Measurements from ENCODE around the gene CABLES2.

CABLES2 gene

DNA sequence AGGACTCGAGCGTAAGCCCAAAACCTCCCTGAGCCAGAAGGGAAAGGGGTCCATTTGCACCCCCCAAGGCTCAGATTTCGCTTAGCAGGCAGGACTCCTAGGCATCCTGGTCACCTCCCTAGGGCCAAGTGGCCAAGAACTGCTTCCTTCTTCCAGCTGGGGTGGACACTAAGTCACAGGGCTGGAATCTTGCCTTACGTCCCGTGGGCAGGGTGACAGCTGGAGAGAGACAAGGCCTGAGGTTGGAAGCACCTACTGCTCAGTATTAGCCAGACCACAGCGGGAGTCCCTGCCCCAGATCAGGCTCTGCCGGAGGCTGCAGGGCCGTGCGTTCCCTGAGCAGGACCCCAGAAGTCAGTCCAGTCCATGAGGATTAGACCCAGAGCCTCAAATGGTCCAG, 59.6 kb downstream of the CABLES2 start:
- no peak overlapping the region for H3K9ac ChIP-seq (ENCODE audit: low read depth, low read length)
- no peaks in the 10 kb centered on the region for H3K27me3 ChIP-seq (ENCODE audit: control insufficient read depth, insufficient read depth, low read length)
- H3K27ac ChIP-seq (ENCODE audit: low read depth, low read length) = no peak overlapping the region
- H3K4me1 ChIP-seq (ENCODE audit: control insufficient read depth, insufficient read depth, low read length) = no peaks in the 10 kb centered on the region
- H3K9me3 ChIP-seq (ENCODE audit: control insufficient read depth, insufficient read depth, low read length) = peaks cover 5% of the 10 kb centered on the region
- peaks cover 92% of the 10 kb centered on the region for H3K36me3 ChIP-seq (ENCODE audit: control insufficient read depth, insufficient read depth, low read length)
- no peak overlapping the region for H3K4me3 ChIP-seq (ENCODE audit: low read depth, low read length)

DNA sequence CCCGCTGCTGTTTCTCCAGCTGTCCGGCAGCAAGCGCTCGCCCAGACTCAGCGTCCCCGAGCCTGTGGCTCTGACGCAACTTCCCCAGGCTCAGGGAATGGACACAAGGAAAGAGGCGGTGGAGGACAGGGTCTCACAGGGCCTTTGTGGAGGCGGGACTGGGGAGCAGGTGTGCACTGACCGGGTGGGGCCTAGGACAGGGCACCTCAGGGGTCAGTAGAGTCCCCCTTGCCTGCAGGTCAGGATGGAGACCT, 60.0 kb downstream of the CABLES2 start:
- Histone ChIP-seq H3K9ac (ENCODE audit: low read depth, low read length) (no peak overlapping the region), H3K9me3 (ENCODE audit: control insufficient read depth, insufficient read depth, low read length) (peaks cover 5% of the 10 kb centered on the region), H3K27ac (ENCODE audit: low read depth, low read length) (no peak overlapping the region), H3K4me3 (ENCODE audit: low read depth, low read length) (no peak overlapping the region), H3K36me3 (ENCODE audit: control insufficient read depth, insufficient read depth, low read length) (peaks cover 91% of the 10 kb centered on the region), H3K27me3 (ENCODE audit: control insufficient read depth, insufficient read depth, low read length) (no peaks in the 10 kb centered on the region), H3K4me1 (ENCODE audit: control insufficient read depth, insufficient read depth, low read length) (no peaks in the 10 kb centered on the region)

DNA sequence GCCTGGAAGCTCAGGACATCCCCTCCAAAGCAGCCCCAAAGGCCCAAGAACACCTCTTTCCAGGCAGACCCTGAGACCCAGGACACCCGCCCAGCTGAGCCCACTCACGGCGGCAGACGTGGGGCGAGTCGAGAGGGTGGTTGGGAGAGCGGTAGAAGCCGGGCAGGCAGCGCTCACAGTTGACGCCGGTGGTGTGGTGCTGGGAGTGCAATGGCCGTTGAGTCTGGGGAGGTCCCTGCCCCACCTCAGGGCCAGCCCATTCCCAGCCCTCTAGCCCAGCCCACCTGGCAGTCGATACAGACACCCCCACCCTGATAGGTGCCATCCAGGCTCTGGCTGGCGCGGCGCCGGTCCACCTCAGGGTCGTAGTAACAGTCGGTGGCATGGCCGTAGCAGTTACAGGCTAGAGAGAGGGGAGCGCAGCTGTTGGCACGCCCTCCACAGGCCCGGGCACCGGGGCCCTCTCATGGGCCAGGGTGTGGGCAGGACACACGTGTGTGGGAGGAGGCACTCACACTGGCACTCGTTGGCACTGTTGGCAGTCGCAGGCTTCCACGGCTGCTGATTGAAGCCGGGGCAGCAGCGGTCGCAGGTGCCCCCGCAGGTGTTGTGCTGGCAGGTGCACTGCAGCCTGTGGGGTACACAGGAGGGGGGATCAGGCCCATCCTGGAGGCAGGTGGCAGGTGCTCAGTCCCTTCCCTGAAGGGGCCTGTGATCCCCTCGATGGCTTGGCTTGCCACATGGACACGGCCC, 60.5 kb downstream of the CABLES2 start:
- no peaks in the 10 kb centered on the region for H3K27me3 ChIP-seq (ENCODE audit: control insufficient read depth, insufficient read depth, low read length)
- H3K4me3 ChIP-seq (ENCODE audit: low read depth, low read length) = no peak overlapping the region
- peaks cover 90% of the 10 kb centered on the region for H3K36me3 ChIP-seq (ENCODE audit: control insufficient read depth, insufficient read depth, low read length)
- no peak overlapping the region for H3K9ac ChIP-seq (ENCODE audit: low read depth, low read length)
- H3K4me1 ChIP-seq (ENCODE audit: control insufficient read depth, insufficient read depth, low read length) = no peaks in the 10 kb centered on the region
- no peak overlapping the region for H3K27ac ChIP-seq (ENCODE audit: low read depth, low read length)
- H3K9me3 ChIP-seq (ENCODE audit: control insufficient read depth, insufficient read depth, low read length) = peaks cover 5% of the 10 kb centered on the region

DNA sequence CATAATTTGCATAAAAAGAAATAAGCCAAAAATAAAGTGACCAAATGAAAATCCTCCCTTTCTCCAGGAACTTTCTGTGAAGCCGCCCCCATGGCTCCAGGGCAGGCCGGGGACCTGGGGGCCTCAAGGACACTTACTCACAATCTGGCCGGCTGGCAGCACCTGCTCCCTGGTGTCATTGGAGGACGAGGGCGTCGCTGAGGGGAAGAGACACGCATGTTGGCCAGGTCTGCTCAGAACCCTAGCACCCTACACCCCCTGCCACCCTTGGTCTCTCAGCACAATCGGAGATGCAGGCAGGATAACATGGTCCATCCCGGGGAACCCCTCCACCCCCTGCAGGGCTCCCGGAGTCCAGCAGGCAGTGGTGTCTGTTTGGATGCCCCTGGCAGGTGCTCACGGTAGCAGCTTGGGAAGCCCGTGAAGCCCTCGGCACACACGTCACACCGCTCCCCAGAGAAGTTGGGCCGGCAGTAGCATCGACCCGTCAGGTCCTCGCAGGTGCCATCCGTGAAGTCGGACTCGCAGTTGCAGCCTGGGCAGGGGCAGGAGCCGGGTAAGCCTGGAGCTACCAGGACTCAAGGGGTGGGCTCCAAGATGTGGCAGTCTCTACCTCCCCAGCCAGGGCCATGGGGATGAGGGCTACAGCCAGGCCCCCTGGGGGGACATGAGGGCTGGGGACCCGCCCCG, 61.3 kb downstream of the CABLES2 start:
- H3K4me1 ChIP-seq (ENCODE audit: control insufficient read depth, insufficient read depth, low read length) = no peaks in the 10 kb centered on the region
- H3K27me3 ChIP-seq (ENCODE audit: control insufficient read depth, insufficient read depth, low read length) = no peaks in the 10 kb centered on the region
- no peak overlapping the region for H3K27ac ChIP-seq (ENCODE audit: low read depth, low read length)
- peaks cover 5% of the 10 kb centered on the region for H3K9me3 ChIP-seq (ENCODE audit: control insufficient read depth, insufficient read depth, low read length)
- H3K4me3 ChIP-seq (ENCODE audit: low read depth, low read length) = no peak overlapping the region
- H3K36me3 ChIP-seq (ENCODE audit: control insufficient read depth, insufficient read depth, low read length) = peaks cover 90% of the 10 kb centered on the region
- H3K9ac ChIP-seq (ENCODE audit: low read depth, low read length) = no peak overlapping the region

DNA sequence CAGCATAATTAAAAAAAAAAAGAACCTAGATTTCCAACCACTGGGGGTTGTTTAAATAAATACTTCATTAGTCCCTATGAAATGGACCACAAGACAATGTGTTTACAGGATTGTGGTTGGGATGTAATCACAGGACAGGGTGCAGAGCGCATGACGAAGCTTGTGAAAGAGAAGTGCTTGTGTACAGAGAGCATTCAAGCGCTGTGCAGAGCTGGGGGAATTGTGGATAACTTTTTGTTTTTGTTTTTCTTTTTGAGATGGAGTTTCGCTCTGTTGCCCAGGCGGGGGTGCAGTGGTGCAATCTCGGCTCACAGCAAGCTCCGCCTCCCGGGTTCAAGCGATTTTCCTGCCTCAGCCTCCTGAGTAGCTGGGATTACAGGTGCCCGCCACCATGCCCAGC, 62.3 kb downstream of the CABLES2 start:
- H3K4me1 ChIP-seq (ENCODE audit: control insufficient read depth, insufficient read depth, low read length) = no peaks in the 10 kb centered on the region
- H3K4me3 ChIP-seq (ENCODE audit: low read depth, low read length) = no peak overlapping the region
- H3K9me3 ChIP-seq (ENCODE audit: control insufficient read depth, insufficient read depth, low read length) = peaks cover 5% of the 10 kb centered on the region
- no peaks in the 10 kb centered on the region for H3K27me3 ChIP-seq (ENCODE audit: control insufficient read depth, insufficient read depth, low read length)
- no peak overlapping the region for H3K27ac ChIP-seq (ENCODE audit: low read depth, low read length)
- H3K9ac ChIP-seq (ENCODE audit: low read depth, low read length) = no peak overlapping the region
- peaks cover 88% of the 10 kb centered on the region for H3K36me3 ChIP-seq (ENCODE audit: control insufficient read depth, insufficient read depth, low read length)

DNA sequence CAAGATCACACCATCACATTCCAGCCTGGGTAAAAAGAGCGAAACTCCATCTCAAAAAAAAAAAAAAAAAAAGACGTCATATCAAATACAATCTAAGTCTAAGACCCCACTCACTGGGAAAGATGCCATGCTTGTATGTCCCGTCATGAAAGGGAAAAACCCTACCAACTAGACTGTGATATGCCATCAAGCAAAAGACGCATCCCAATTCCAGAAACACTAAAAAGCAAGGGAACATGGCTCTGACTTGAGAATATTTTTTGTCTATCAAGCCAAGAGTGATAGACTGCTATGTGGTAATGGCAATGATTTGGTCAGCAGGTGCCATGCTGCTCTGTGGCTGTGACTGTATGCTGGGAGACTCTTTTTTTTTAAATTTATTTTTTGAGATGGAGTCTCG, 63.0 kb downstream of the CABLES2 start:
- peaks cover 88% of the 10 kb centered on the region for H3K36me3 ChIP-seq (ENCODE audit: control insufficient read depth, insufficient read depth, low read length)
- no peaks in the 10 kb centered on the region for H3K27me3 ChIP-seq (ENCODE audit: control insufficient read depth, insufficient read depth, low read length)
- no peaks in the 10 kb centered on the region for H3K4me1 ChIP-seq (ENCODE audit: control insufficient read depth, insufficient read depth, low read length)
- H3K4me3 ChIP-seq (ENCODE audit: low read depth, low read length) = no peak overlapping the region
- no peak overlapping the region for H3K27ac ChIP-seq (ENCODE audit: low read depth, low read length)
- peaks cover 3% of the 10 kb centered on the region; the same call in 1 of the 2 replicates for H3K9me3 ChIP-seq (ENCODE audit: control insufficient read depth, insufficient read depth, low read length)
- H3K9ac ChIP-seq (ENCODE audit: low read depth, low read length) = no peak overlapping the region

DNA sequence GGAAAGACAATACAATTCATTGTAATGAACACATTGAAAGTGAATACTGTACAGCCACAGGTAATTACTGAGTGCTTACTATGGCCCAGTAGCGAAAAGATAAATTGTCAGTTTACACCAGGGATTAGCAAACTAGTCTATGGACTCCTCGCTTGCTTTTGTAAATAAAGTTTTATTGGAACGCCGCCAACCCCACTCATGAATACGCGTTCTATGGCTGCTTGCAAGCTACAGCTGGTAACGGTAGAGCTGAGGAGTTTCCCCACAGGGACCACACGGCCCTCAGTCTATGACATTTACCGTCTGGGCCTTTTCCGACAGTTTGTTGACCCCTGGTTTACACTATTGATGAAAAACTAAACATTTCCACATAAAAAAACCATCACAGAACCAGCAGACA, 64.2 kb downstream of the CABLES2 start:
- no peaks in the 10 kb centered on the region for H3K9me3 ChIP-seq (ENCODE audit: control insufficient read depth, insufficient read depth, low read length)
- H3K27ac ChIP-seq (ENCODE audit: low read depth, low read length) = no peak overlapping the region
- H3K4me1 ChIP-seq (ENCODE audit: control insufficient read depth, insufficient read depth, low read length) = no peaks in the 10 kb centered on the region
- no peak overlapping the region for H3K9ac ChIP-seq (ENCODE audit: low read depth, low read length)
- peaks cover 89% of the 10 kb centered on the region for H3K36me3 ChIP-seq (ENCODE audit: control insufficient read depth, insufficient read depth, low read length)
- no peak overlapping the region for H3K4me3 ChIP-seq (ENCODE audit: low read depth, low read length)
- no peaks in the 10 kb centered on the region for H3K27me3 ChIP-seq (ENCODE audit: control insufficient read depth, insufficient read depth, low read length)

DNA sequence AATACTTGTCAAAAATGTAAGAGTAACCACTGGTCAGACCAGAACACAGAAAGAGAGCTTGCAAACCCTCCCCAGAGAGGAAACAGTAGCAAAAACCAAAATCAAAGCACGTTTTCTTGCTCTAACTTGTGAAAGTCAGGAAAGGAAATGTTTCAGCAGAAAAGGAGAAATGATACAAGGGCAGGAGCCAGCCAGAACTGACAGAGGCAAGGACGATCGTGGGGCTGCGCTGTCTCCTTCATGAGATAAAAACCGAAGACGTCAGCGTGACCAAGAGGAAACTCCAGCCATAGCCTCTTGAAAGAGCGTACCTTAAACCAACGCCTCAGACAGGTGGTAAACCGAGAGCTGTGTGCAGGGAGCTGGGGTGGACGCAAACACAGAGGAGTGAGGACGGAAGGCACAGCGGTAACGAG, 67.4 kb downstream of the CABLES2 start:
- Histone ChIP-seq H3K36me3 (ENCODE audit: control insufficient read depth, insufficient read depth, low read length) (peaks cover 91% of the 10 kb centered on the region), H3K4me1 (ENCODE audit: control insufficient read depth, insufficient read depth, low read length) (no peaks in the 10 kb centered on the region), H3K27me3 (ENCODE audit: control insufficient read depth, insufficient read depth, low read length) (no peaks in the 10 kb centered on the region), H3K9ac (ENCODE audit: low read depth, low read length) (no peak overlapping the region), H3K9me3 (ENCODE audit: control insufficient read depth, insufficient read depth, low read length) (no peaks in the 10 kb centered on the region), H3K27ac (ENCODE audit: low read depth, low read length) (no peak overlapping the region), H3K4me3 (ENCODE audit: low read depth, low read length) (no peak overlapping the region)

Data from HUES48 (cell line).